Measurements from ENCODE around the gene EDC4. TPM values are rescaled to one million over a fixed set of nuclear protein-coding genes. Genes with fewer than 3 reads are reported as not detected.

The EDC4 gene
- total and polyA plus RNA-seq, 2 of the 8 experiments (the other 6 are each of a cell fraction or from before 2014, with no cell fraction given): 58.5 to 72.7 TPM

Small RNA genes within 50 kb of the gene (small RNA-seq; reads per million reads assigned to genes)
- gene AC040162.2 (ENCODE audit: insufficient read depth) (not detected), gene NRN1L (ENCODE audit: insufficient read depth) (not detected)

Other genes starting within 250 kb of the EDC4 start
- 34.5 and 36.7 TPM in 2 replicates for gene CARMIL2, start 227.9 kb upstream of the EDC4 start, total RNA-seq (2021; fragmentation: NEBNext Ultra II Directional; extraction: Animal tissue kit (Norgen Biotek cat#: 25700))
- 15.7 and 29.8 TPM in 2 replicates for gene CARMIL2, start 227.9 kb upstream of the EDC4 start, polyA plus RNA-seq (2011; rRNA removed)
- gene ACD, start 212.8 kb upstream of the EDC4 start, total RNA-seq (2021; fragmentation: NEBNext Ultra II Directional; extraction: Animal tissue kit (Norgen Biotek cat#: 25700)): 34.8 and 35.8 TPM in 2 replicates
- gene ACD, start 212.8 kb upstream of the EDC4 start, polyA plus RNA-seq (2011; rRNA removed): 58.0 and 81.7 TPM in 2 replicates
- 14.4 and 15.1 TPM in 2 replicates for gene PARD6A, start 212.1 kb upstream of the EDC4 start, total RNA-seq (2021; fragmentation: NEBNext Ultra II Directional; extraction: Animal tissue kit (Norgen Biotek cat#: 25700))
- gene PARD6A, start 212.1 kb upstream of the EDC4 start, polyA plus RNA-seq (2011; rRNA removed): 21.8 and 28.6 TPM in 2 replicates
- gene ENKD1, start 206.3 kb upstream of the EDC4 start, total RNA-seq (2021; fragmentation: NEBNext Ultra II Directional; extraction: Animal tissue kit (Norgen Biotek cat#: 25700)): 9.6 and 12.9 TPM in 2 replicates
- gene ENKD1, start 206.3 kb upstream of the EDC4 start, polyA plus RNA-seq (2011; rRNA removed): 16.0 and 16.1 TPM in 2 replicates
- 2.0 and 2.3 TPM in 2 replicates for gene C16orf86, start 206.2 kb upstream of the EDC4 start, total RNA-seq (2021; fragmentation: NEBNext Ultra II Directional; extraction: Animal tissue kit (Norgen Biotek cat#: 25700))
- gene C16orf86, start 206.2 kb upstream of the EDC4 start, polyA plus RNA-seq (2011; rRNA removed): 1.4 and 2.4 TPM in 2 replicates
- gene GFOD2, start 153.7 kb upstream of the EDC4 start, total RNA-seq (2021; fragmentation: NEBNext Ultra II Directional; extraction: Animal tissue kit (Norgen Biotek cat#: 25700)): 33.2 and 35.4 TPM in 2 replicates
- 21.4 and 24.5 TPM in 2 replicates for gene GFOD2, start 153.7 kb upstream of the EDC4 start, polyA plus RNA-seq (2011; rRNA removed)
- 13.8 and 16.8 TPM in 2 replicates for gene RANBP10, start 66.5 kb upstream of the EDC4 start, total RNA-seq (2021; fragmentation: NEBNext Ultra II Directional; extraction: Animal tissue kit (Norgen Biotek cat#: 25700))
- gene RANBP10, start 66.5 kb upstream of the EDC4 start, polyA plus RNA-seq (2011; rRNA removed): 14.2 and 16.3 TPM in 2 replicates
- gene TSNAXIP1, start 66.2 kb upstream of the EDC4 start, total RNA-seq (2021; fragmentation: NEBNext Ultra II Directional; extraction: Animal tissue kit (Norgen Biotek cat#: 25700)): 0.37 and 1.3 TPM in 2 replicates
- gene TSNAXIP1, start 66.2 kb upstream of the EDC4 start, polyA plus RNA-seq (2011; rRNA removed): 0.39 and 0.94 TPM in 2 replicates
- gene THAP11, start 30.7 kb upstream of the EDC4 start, total RNA-seq (2021; fragmentation: NEBNext Ultra II Directional; extraction: Animal tissue kit (Norgen Biotek cat#: 25700)): 54.8 and 56.4 TPM in 2 replicates
- gene THAP11, start 30.7 kb upstream of the EDC4 start, polyA plus RNA-seq (2011; rRNA removed): 50.8 and 61.7 TPM in 2 replicates
- 219 and 229 TPM in 2 replicates for gene NUTF2, start 26.1 kb upstream of the EDC4 start, total RNA-seq (2021; fragmentation: NEBNext Ultra II Directional; extraction: Animal tissue kit (Norgen Biotek cat#: 25700))
- 377 and 382 TPM in 2 replicates for gene NUTF2, start 26.1 kb upstream of the EDC4 start, polyA plus RNA-seq (2011; rRNA removed)
- gene CENPT, start 25.4 kb upstream of the EDC4 start, total RNA-seq (2021; fragmentation: NEBNext Ultra II Directional; extraction: Animal tissue kit (Norgen Biotek cat#: 25700)): 42.2 and 42.4 TPM in 2 replicates
- gene CENPT, start 25.4 kb upstream of the EDC4 start, polyA plus RNA-seq (2011; rRNA removed): 53.4 and 82.7 TPM in 2 replicates
- gene NRN1L, start 11.8 kb downstream of the EDC4 start, total RNA-seq (2021; fragmentation: NEBNext Ultra II Directional; extraction: Animal tissue kit (Norgen Biotek cat#: 25700)): 4.1 and 4.9 TPM in 2 replicates
- 35.2 and 49.3 TPM in 2 replicates for gene NRN1L, start 11.8 kb downstream of the EDC4 start, polyA plus RNA-seq (2011; rRNA removed)
- 24.8 and 25.4 TPM in 2 replicates for gene PSKH1, start 20.2 kb downstream of the EDC4 start, total RNA-seq (2021; fragmentation: NEBNext Ultra II Directional; extraction: Animal tissue kit (Norgen Biotek cat#: 25700))
- 51.0 and 55.8 TPM in 2 replicates for gene PSKH1, start 20.2 kb downstream of the EDC4 start, polyA plus RNA-seq (2011; rRNA removed)
- gene CTRL, start 58.8 kb downstream of the EDC4 start, total RNA-seq (2021; fragmentation: NEBNext Ultra II Directional; extraction: Animal tissue kit (Norgen Biotek cat#: 25700)): 1.7 and 5.0 TPM in 2 replicates
- 4.0 and 4.2 TPM in 2 replicates for gene CTRL, start 58.8 kb downstream of the EDC4 start, polyA plus RNA-seq (2011; rRNA removed)
- gene PSMB10, start 63.8 kb downstream of the EDC4 start, total RNA-seq (2021; fragmentation: NEBNext Ultra II Directional; extraction: Animal tissue kit (Norgen Biotek cat#: 25700)): 32.1 and 38.8 TPM in 2 replicates
- gene PSMB10, start 63.8 kb downstream of the EDC4 start, polyA plus RNA-seq (2011; rRNA removed): 61.9 and 81.7 TPM in 2 replicates
- gene LCAT, start 71.1 kb downstream of the EDC4 start, total RNA-seq (2021; fragmentation: NEBNext Ultra II Directional; extraction: Animal tissue kit (Norgen Biotek cat#: 25700)): 14.9 and 19.6 TPM in 2 replicates
- 9.4 and 11.6 TPM in 2 replicates for gene LCAT, start 71.1 kb downstream of the EDC4 start, polyA plus RNA-seq (2011; rRNA removed)
- gene SLC12A4, start 95.6 kb downstream of the EDC4 start, total RNA-seq (2021; fragmentation: NEBNext Ultra II Directional; extraction: Animal tissue kit (Norgen Biotek cat#: 25700)): 41.3 and 46.6 TPM in 2 replicates
- gene SLC12A4, start 95.6 kb downstream of the EDC4 start, polyA plus RNA-seq (2011; rRNA removed): 49.3 and 66.6 TPM in 2 replicates
- gene DPEP3, start 107.4 kb downstream of the EDC4 start, total RNA-seq (2021; fragmentation: NEBNext Ultra II Directional; extraction: Animal tissue kit (Norgen Biotek cat#: 25700)): 9.9 and 10.6 TPM in 2 replicates
- gene DPEP3, start 107.4 kb downstream of the EDC4 start, polyA plus RNA-seq (2011; rRNA removed): 6.5 and 12.7 TPM in 2 replicates
- gene DPEP2, start 126.4 kb downstream of the EDC4 start, total RNA-seq (2021; fragmentation: NEBNext Ultra II Directional; extraction: Animal tissue kit (Norgen Biotek cat#: 25700)): not detected in 2 replicates
- gene DPEP2, start 126.4 kb downstream of the EDC4 start, polyA plus RNA-seq (2011; rRNA removed): 0.05 TPM in 1 of 2 replicates, not detected in the other
- not detected in 2 replicates for gene DPEP2NB, start 142.9 kb downstream of the EDC4 start, total RNA-seq (2021; fragmentation: NEBNext Ultra II Directional; extraction: Animal tissue kit (Norgen Biotek cat#: 25700))
- gene DPEP2NB, start 142.9 kb downstream of the EDC4 start, polyA plus RNA-seq (2011; rRNA removed): not detected in 2 replicates
- gene DDX28, start 150.2 kb downstream of the EDC4 start, total RNA-seq (2021; fragmentation: NEBNext Ultra II Directional; extraction: Animal tissue kit (Norgen Biotek cat#: 25700)): 16.8 and 17.2 TPM in 2 replicates
- 28.1 and 30.3 TPM in 2 replicates for gene DDX28, start 150.2 kb downstream of the EDC4 start, polyA plus RNA-seq (2011; rRNA removed)
- gene DUS2, start 150.2 kb downstream of the EDC4 start, total RNA-seq (2021; fragmentation: NEBNext Ultra II Directional; extraction: Animal tissue kit (Norgen Biotek cat#: 25700)): 24.5 and 27.0 TPM in 2 replicates
- 17.2 and 20.9 TPM in 2 replicates for gene DUS2, start 150.2 kb downstream of the EDC4 start, polyA plus RNA-seq (2011; rRNA removed)
- 30.2 and 34.5 TPM in 2 replicates for gene NFATC3, start 212.3 kb downstream of the EDC4 start, total RNA-seq (2021; fragmentation: NEBNext Ultra II Directional; extraction: Animal tissue kit (Norgen Biotek cat#: 25700))
- gene NFATC3, start 212.3 kb downstream of the EDC4 start, polyA plus RNA-seq (2011; rRNA removed): 12.0 and 17.6 TPM in 2 replicates

All from H1 (cell line).